Stimulated activated CD8-positive, alpha-beta memory T cell treated with anti-CD3 and anti-CD28 coated beads, Interleukin-4, amount 100 ng/mL, for 4 hours (primary cell): ENCODE measurements around the gene NAGLU.

Experiments used
- DNase-seq, 2 donors: peaks; one replicate each; pipeline ENCODE4 v3.0.0-alpha.2; 2020; ENCODE audit warnings: low read depth in 2 of 2, low spot score in 1 of 2

Gene NAGLU

DNA sequence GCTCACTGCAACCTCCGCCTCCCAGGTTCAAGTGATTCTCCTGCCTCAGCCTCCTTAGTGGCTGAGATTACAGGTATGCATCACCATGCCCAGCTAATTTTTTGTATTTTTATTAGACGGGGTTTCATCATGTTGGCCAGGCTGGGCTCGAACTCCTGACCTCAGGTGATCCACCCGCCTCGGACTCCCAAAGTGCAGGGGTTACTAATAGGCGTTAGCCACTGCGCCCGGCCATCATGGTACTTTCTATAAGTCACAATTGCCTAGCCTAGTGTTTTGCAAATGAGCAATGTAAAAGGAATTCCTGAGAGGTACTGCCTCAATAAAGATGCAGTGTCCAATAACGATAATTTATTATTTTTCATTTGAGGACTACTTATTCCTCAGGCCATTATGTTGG lies 55.4 kb downstream of the NAGLU start:
- no peak for DNase-seq
